Tibial artery (tissue), 4 donors: ENCODE measurements around the gene TRANK1.

Experiments
- DNase-seq, 2 donors: peaks; one replicate each; pipeline ENCODE4 v3.0.0-alpha.2; 2019
- H3K27ac ChIP-seq, 2 donors: fragments of 200-600 bp; sonication (generic) in 1 of 2; 1 replicate in 1 of 2; 2 replicates in 1 of 2; pipeline ENCODE4 v1.5.1; 2018 to 2019; ENCODE audit warnings: mild to moderate bottlenecking in 1 of 2
- H3K27me3 ChIP-seq, 2 donors: fragments of 200-600 bp; sonication (generic) in 1 of 2; one replicate each; pipeline versions ENCODE4 v1.5.1 to v1.6.0; 2016 to 2019
- H3K36me3 ChIP-seq, 3 donors: fragments of 200-600 bp; sonication (generic) in 2 of 3; one replicate each; pipeline ENCODE4 v1.5.1; 2016 to 2019; ENCODE audit warnings: mild to moderate bottlenecking in 2 of 3
- H3K4me1 ChIP-seq, 4 donors: fragments of 200-600 bp; sonication (generic) in 2 of 4; 1 replicate in 3 of 4; 2 replicates in 1 of 4; pipeline ENCODE4 v1.5.1; 2016 to 2019
- H3K4me3 ChIP-seq, 2 donors: fragments of 200-600 bp; sonication (generic) in 1 of 2; 1 replicate in 1 of 2; 2 replicates in 1 of 2; pipeline ENCODE4 v1.5.1; 2018 to 2019; ENCODE audit warnings: mild to moderate bottlenecking in 2 of 2
- H3K9me3 ChIP-seq, 3 donors: fragments of 200-600 bp; sonication (generic) in 1 of 3; one replicate each; pipeline ENCODE4 v1.5.1; 2016 to 2019
- CTCF ChIP-seq, 2 experiments: fragments of 200-600 bp in 1 of 2; fragments of 450-650 bp in 1 of 2; IDR thresholded peaks; one replicate each; pipeline ENCODE4 v1.5.1; 2017 to 2019; ENCODE audit warnings: antibody characterized with exemption in 2 of 2, mild to moderate bottlenecking in 1 of 2, moderate library complexity in 1 of 2
- intact Hi-C: fragments of 100-400 bp; cut with DNase I; formaldehyde crosslinking; loops from one replicate; pipeline ENCODE4 v1.15.0; 2023; ENCODE audit warnings: low total_unique reads

The TRANK1 gene

GRCh38 chr3:36895496-36896409, 49.1 kb downstream of the TRANK1 start:
- H3K36me3 ChIP-seq = peaks cover 13 to 34% (median 15%) of the 10 kb centered on the region in 3 donors
- H3K27me3 ChIP-seq = no peaks in the 10 kb centered on the region
- no peak overlapping the region for H3K27ac ChIP-seq
- DNase-seq = no peak
- no peak for TF ChIP-seq CTCF (IDR thresholded peaks at IDR 0.05)
- peaks cover 0 to 14% (median 3%) of the 10 kb centered on the region in 4 donors for H3K4me1 ChIP-seq
- no peak overlapping the region for H3K4me3 ChIP-seq
- intact Hi-C loops = no loop called here
- H3K9me3 ChIP-seq = no peaks in the 10 kb centered on the region

GRCh38 chr3:36894914-36895313, 49.9 kb downstream of the TRANK1 start:
- Histone ChIP-seq H3K4me1 (peaks cover 0 to 14% (median 3%) of the 10 kb centered on the region in 4 donors), H3K27ac (no peak overlapping the region), H3K9me3 (no peaks in the 10 kb centered on the region), H3K4me3 (no peak overlapping the region), H3K27me3 (no peaks in the 10 kb centered on the region), H3K36me3 (peaks cover 15 to 36% (median 18%) of the 10 kb centered on the region in 3 donors)
- intact Hi-C loops = no loop called here
- TF ChIP-seq CTCF (IDR thresholded peaks at IDR 0.05) = no peak
- no peak for DNase-seq

- Histone ChIP-seq H3K27me3 (no peaks in the 10 kb centered on the region), H3K4me1 (peaks cover 0 to 14% (median 3%) of the 10 kb centered on the region in 4 donors), H3K4me3 (no peak overlapping the region), H3K36me3 (peaks cover 18 to 39% (median 29%) of the 10 kb centered on the region in 3 donors), H3K27ac (no peak overlapping the region), H3K9me3 (no peaks in the 10 kb centered on the region)
- TF ChIP-seq CTCF (IDR thresholded peaks at IDR 0.05) = no peak
- no peak for DNase-seq
- intact Hi-C loops = no loop called here
Observed at GRCh38 chr3:36893826-36894225, 51.0 kb downstream of the TRANK1 start.

- H3K27ac ChIP-seq = peak overlapping the region in 1 of 2 donors; percentile 19
- peak in 1 of 2 donors; percentile 41 for DNase-seq
- H3K36me3 ChIP-seq = peaks cover 18 to 36% (median 35%) of the 10 kb centered on the region in 3 donors
- no peaks in the 10 kb centered on the region for H3K9me3 ChIP-seq
- no peaks in the 10 kb centered on the region for H3K27me3 ChIP-seq
- intact Hi-C loops = no loop called here
- TF ChIP-seq CTCF (IDR thresholded peaks at IDR 0.05) = no peak
- H3K4me3 ChIP-seq = no peak overlapping the region
- peaks cover 0 to 14% (median 3%) of the 10 kb centered on the region in 4 donors for H3K4me1 ChIP-seq
Observed at GRCh38 chr3:36893137-36893557, 51.7 kb downstream of the TRANK1 start.

- Histone ChIP-seq H3K4me3 (no peak overlapping the region), H3K27ac (peak overlapping the region in 1 of 2 donors; percentile 19), H3K36me3 (peaks cover 19 to 41% (median 35%) of the 10 kb centered on the region in 3 donors), H3K27me3 (no peaks in the 10 kb centered on the region), H3K4me1 (peaks cover 0 to 14% (median 3%) of the 10 kb centered on the region in 4 donors), H3K9me3 (no peaks in the 10 kb centered on the region)
- no peak for TF ChIP-seq CTCF (IDR thresholded peaks at IDR 0.05)
- intact Hi-C loops = no loop called here
- no peak for DNase-seq
Observed at GRCh38 chr3:36892457-36893136, 52.3 kb downstream of the TRANK1 start.
